ENCODE measurements around the gene GGNBP2.
A peak's percentile ranks its signal among the peaks of the same experiment; 100 is the strongest.
"Not testable (repeated sequence)": the region's sequence is repeated elsewhere in the genome, so short reads cannot be mapped to it uniquely, and the experiment has no call there.

The GGNBP2 gene

GRCh38 chr17:36602924-36603384 is 58.2 kb downstream of the GGNBP2 start:
- DNase-seq (ENCODE audit: low spot score) = peak; percentile 76

GRCh38 chr17:36605028-36605427 is 60.3 kb downstream of the GGNBP2 start:
- not testable (repeated sequence) for DNase-seq (ENCODE audit: low spot score)

- no peak for DNase-seq (ENCODE audit: low spot score)
Measured at GRCh38 chr17:36608280-36608679, 63.6 kb downstream of the GGNBP2 start.

- DNase-seq (ENCODE audit: low spot score) = no peak
Measured at GRCh38 chr17:36608794-36609497, 64.2 kb downstream of the GGNBP2 start.

- DNase-seq (ENCODE audit: low spot score) = no peak
Measured at GRCh38 chr17:36609498-36609862, 64.8 kb downstream of the GGNBP2 start.

DNA sequence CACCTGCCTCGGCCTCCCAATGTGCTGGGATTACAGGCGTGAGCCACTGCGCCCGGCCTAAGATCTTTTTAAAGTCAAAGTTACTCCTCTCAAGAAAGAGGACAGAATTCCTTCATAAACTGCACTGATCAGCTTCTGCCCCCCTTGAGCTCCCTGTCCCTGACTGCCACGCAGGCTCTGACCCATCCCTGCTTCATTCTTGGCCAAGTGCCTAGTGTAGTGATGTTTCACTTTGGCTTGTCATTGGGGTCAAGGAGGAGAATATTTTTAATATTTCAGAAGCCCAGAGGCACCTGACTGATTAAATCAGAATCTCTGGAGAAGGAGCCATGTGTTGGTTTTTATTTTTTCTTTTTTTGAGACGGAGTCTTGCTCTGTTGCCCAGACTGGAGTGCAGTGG is 65.8 kb downstream of the GGNBP2 start:
- no peak for DNase-seq (ENCODE audit: low spot score)

DNA sequence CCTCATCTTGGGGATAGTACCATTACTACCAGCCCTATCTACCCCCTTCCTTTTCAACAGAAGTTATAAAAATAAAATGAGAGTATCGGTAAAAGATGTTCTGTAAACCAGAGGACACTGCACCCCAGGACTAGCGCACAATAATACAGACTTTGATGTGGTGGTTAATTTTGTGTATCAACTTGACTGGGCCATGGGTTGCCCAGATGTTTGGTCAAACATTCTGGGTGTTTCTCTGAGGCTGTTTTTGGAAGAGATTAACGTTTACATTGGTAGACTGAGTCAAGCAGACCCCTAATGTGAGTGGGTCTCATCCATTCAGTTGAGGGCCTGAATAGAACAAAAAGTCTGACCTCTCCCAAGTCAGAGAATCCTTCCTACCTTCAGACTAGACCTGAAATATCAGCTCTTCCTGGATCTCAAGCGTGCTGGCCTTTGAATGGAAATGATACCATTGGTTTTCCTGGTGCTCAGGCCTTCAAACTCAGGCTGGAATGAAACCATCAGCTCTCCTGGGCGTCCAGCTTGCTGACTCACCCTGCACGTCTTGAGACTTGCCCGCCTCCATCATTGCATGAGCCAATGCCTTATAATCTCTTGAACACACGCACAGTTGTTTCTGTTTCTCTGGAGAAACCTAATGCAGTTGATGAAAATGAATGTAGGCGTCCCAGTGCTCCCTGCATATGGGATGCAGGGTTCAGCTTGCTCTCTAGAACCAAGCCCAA is 66.8 kb downstream of the GGNBP2 start:
- DNase-seq (ENCODE audit: low spot score) = no peak

- no peak for DNase-seq (ENCODE audit: low spot score)
Measured at GRCh38 chr17:36612323-36612722, 67.6 kb downstream of the GGNBP2 start.

DNA sequence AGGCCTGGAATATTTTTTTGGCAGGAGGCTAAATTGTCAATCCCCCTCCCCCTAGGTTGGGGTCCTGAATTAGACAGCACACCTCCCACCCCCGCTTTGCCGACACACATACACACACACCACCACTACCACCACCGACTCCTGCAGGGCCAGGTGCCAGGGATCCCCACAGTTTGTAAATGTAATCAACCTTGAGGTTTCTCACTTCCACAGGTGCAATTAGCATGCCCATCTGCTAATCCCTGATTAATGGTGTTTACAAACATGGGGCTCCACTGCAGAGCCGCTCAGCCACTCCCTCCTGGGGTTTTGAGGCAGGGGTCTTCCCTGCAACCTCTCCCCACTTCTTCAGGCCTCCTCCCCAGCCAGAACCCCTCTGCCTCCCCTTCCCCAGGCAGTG is 68.4 kb downstream of the GGNBP2 start:
- no peak for DNase-seq (ENCODE audit: low spot score)

- no peak for DNase-seq (ENCODE audit: low spot score)
Measured at GRCh38 chr17:36614081-36614480, 69.4 kb downstream of the GGNBP2 start.

- no peak for DNase-seq (ENCODE audit: low spot score)
Measured at GRCh38 chr17:36614933-36615332, 70.2 kb downstream of the GGNBP2 start.

DNA sequence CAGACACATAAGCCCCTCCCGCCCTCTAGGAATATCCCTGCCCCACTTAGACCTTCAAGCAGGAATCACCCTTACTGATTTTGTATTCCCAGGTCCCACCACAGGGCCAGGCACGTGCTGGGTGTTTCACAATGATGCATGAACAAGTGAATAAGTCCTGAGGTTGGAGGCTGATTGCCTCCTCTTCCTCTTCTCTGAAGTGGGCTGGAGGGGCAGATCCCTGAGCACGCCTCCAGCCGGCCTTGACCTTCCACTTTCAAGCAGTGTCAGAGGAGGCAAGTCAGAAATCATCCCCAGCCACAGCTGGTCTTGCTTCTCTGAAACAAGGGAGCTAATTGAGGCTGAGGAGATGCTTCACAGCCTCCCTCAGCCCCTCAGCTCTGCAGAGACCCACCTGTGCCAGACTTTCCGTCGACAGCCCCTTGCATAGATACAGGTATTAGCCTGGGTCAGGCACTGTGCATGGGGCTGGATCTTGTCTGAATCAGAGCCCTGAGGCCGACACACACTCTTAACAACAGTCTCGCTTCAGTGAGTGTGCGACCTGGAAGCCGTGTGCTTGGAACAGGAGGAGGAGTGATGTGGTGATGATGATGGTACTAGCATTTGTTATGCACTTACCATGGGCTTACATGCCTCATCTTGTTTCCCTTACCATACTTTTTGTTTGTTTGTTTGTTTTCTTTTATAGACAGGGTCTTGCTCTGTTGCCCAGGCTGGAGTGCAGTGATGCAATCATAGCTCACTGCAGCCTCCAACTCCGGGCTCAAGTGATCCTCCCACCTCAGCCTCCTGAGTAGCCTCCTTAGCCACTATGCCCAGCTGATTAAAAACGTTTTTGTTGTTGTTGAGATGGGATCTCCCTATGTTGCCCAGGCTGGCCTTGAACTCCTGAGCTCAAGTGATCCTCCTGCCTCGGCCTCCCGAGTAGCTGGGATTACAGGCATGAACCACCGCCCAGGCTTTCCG is 71.6 kb downstream of the GGNBP2 start:
- DNase-seq (ENCODE audit: low spot score) = no peak

DNA sequence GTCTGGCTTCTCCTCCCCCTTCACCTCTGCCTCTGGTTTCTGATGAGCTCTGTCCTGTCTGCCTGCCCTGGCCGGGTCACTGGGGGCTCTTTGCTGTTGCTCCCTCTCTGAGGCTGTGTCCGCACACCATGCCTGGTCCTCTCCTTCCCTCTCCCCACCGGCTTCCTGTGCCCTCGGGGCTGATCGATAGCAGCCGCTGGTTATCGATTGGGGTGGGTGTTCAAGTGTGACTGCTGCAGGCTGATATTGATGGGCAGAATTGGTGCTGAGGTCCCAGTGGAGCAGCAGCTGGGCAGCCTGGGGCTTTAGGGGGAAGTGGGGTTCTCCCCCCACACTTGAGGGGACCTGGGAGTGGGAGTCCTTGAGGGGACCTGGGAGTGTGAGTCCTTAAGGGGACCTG is 73.1 kb downstream of the GGNBP2 start:
- DNase-seq (ENCODE audit: low spot score) = no peak

DNA sequence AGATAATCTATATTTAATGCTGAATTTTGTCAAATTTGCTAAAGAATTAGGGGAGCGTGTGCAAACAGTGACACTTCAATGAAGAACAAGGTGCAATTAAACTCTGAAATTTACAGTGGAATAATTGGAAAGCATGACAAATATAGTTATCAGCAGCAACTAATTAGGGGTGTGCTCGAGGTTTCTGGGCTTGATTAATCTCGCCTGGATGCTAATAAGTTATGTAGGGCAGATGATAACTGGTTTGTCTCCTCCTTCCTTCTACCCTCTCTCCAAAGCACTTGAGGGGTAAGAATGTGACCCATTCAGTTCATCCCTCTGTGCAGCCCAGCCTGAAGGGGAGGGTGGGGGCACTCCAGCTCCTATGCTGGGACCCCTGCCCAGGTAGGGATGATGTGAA is 78.6 kb downstream of the GGNBP2 start:
- DNase-seq (ENCODE audit: low spot score) = no peak

DNA sequence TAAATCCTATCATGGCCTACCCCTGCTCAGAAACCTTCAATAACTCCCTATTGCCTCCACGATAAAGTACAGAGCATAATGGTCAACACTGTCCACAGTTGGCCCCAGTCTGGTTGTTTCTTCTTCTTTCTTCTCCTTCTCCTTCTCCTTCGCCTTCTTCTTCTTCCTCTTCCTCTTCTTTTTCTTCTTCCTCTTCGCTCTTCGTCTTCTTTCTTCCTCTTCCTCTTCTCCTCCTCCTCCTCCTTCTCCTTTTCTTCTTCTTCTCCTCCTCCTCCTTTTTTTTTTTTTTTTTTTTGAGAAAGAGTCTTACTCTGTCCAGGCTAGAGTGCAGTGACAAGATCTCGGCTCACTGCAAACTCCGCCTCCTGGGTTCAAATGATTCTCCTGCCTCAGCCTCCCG is 80.5 kb downstream of the GGNBP2 start:
- DNase-seq (ENCODE audit: low spot score) = no peak

GRCh38 chr17:36627101-36627500 is 82.4 kb downstream of the GGNBP2 start:
- no peak for DNase-seq (ENCODE audit: low spot score)

- DNase-seq (ENCODE audit: low spot score) = no peak
Measured at GRCh38 chr17:36628576-36628975, 83.9 kb downstream of the GGNBP2 start.

DNA sequence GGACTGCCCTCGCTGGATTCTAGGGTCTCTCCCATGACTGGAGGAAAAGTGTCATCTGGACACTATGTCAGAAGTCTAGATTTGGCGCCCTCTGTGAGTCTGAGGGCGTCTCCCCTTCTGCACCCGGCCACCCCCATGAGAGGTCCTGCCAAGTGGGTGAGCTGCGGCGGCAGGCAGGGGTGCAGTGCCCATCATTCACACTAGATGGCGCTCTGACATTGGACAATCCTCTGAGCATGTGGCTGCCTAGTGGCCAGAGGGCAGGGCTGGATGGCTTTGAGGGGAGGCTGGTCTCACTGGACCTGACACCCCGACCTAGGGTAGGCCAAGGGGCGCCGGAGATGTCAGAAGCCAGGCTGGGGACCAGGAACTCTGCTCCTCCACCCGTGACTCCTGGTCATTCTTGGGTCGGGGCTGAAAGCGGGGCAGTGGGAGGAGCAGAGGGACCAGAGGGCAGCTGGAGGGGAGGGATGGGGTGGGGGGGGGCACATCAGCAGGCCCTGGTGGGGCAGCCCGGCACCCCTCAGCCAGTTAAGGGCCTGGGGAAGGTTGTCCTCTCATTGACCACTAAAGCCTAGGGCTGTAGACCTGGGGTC is 84.6 kb downstream of the GGNBP2 start:
- DNase-seq (ENCODE audit: low spot score) = peak; percentile 77

GRCh38 chr17:36629970-36630502 is 85.3 kb downstream of the GGNBP2 start:
- DNase-seq (ENCODE audit: low spot score) = no peak

- DNase-seq (ENCODE audit: low spot score) = no peak
Measured at GRCh38 chr17:36631022-36631421, 86.3 kb downstream of the GGNBP2 start.

DNA sequence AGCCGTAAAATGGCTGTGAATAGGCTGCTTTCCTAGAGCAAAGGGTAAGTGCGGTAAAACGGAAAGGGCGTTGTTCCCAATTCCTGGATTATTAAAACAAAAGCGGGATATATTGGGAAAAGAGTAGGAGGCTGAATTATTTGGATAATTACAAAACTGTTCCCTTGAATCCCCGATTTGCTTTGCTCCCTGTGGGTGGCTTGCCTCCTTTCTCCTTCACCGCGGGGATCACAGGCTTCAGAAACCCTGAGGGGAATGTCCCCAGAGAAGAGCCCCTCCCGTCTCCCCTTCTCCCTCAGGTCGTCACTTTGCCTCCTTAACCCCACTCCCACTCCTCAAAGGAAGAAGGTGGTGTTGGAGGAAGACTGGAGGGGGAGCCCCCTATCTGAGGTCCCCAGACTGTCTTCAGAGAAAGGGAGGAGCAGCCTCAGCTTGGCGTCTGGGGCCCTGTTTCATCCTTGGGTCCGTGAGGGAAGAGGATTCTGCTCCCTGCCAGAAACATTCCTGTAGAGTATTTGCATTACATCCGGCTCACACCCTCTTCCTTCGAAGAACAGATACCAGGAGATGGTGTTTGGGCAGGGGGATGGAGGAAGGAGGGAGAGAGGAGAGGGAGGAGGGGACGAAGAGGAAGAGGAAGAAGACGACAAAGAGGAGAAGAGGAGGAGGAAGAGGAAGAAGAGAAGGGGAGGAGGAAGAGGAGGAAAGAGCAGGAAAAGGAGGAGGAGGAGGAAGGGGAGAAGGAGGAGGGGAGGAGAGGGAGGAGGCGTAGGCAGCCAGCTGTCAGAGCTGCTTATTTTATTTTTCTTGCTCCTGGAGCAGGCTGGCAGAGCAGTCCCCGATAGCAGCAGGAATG is 88.4 kb downstream of the GGNBP2 start:
- DNase-seq (ENCODE audit: low spot score) = no peak

Measured in CD4-positive, alpha-beta T cell treated with Interleukin-15 for 4 hours (primary cell).